Type B pancreatic cell (in vitro differentiated cells): ENCODE data around the gene GPNMB. TPM values are rescaled to one million over a fixed set of nuclear protein-coding genes. Genes with fewer than 3 reads are reported as not detected.
"Not testable (repeated sequence)": the region's sequence is repeated elsewhere in the genome, so short reads cannot be mapped to it uniquely, and the experiment has no call there.

Experiments used
- DNase-seq: peaks from one replicate; pipeline ENCODE4 v3.0.0; 2021; ENCODE audit warnings: mixed read lengths; ENCODE audit not compliant: unreplicated experiment; ENCODE audit errors: extremely low spot score
- H3K27ac Mint-ChIP-seq: 2 replicates; pipeline ENCODE4 v1.8.0; 2021; ENCODE audit warnings: mild to moderate bottlenecking, mixed read lengths
- H3K27me3 Mint-ChIP-seq: 2 replicates; pipeline ENCODE4 v1.8.0; 2021; ENCODE audit warnings: mixed read lengths
- H3K36me3 Mint-ChIP-seq: 2 replicates; pipeline ENCODE4 v1.8.0; 2021; ENCODE audit warnings: mixed read lengths
- H3K4me1 Mint-ChIP-seq: one replicate; pipeline ENCODE4 v1.8.0; 2021; ENCODE audit warnings: mixed read lengths; ENCODE audit not compliant: unreplicated experiment
- H3K4me3 Mint-ChIP-seq: 2 replicates; pipeline ENCODE4 v1.8.0; 2021; ENCODE audit warnings: mild to moderate bottlenecking, mixed read lengths
- H3K9me3 Mint-ChIP-seq: 2 replicates; pipeline ENCODE4 v1.8.0; 2021; ENCODE audit warnings: mixed read lengths
- CTCF ChIP-seq: fragments of 200-600 bp; sonication (generic); conservative IDR thresholded peaks from 2 replicates; pipeline ENCODE4 v1.5.0; 2021; ENCODE audit warnings: antibody characterized with exemption, mild to moderate bottlenecking
- long read RNA-seq: library from polyadenylated mRNA; unstranded; transcript quantifications from one replicate; pipeline ENCODE4 v2.0.0, GENCODE V29; 2020
- total RNA-seq: library from RNA; stranded (reverse); gene quantifications from 2 replicates; pipeline ENCODE4 v1.2.1, GENCODE V29; 2021; ENCODE audit warnings: low replicate concordance

Gene GPNMB
- 7.0 and 13.3 TPM in 2 replicates for total RNA-seq
- long read RNA-seq, transcript GPNMB-202 (11 exons, 2,763 nt) = minor isoform, 5 of 33 reads
- long read RNA-seq, transcript GPNMB-207 (2 exons, 808 nt) = minor isoform, 8 of 33 reads
- long read RNA-seq, transcript GPNMB-201 (11 exons, 2,862 nt) = major isoform, 14 of 33 reads
- long read RNA-seq, partial matches to known transcripts = 3 of 33 reads
- long read RNA-seq, other reads (novel, unspliced or antisense) = 1 of 33 reads

GRCh38 chr7:23246555-23246954 lies at the start of gene GPNMB:
TSS of gene GPNMB (plus strand) at chr7:23246775. CDS start at chr7:23246858, 83 bp downstream.
- H3K4me3 Mint-ChIP-seq = no peak within 1 kb of the TSS
- H3K9me3 Mint-ChIP-seq = no peaks in the 10 kb centered on the region
- no peak for TF ChIP-seq CTCF
- DNase-seq = no peak
- H3K4me1 Mint-ChIP-seq = no peaks in the 10 kb centered on the region
- H3K36me3 Mint-ChIP-seq = no peaks in the 10 kb centered on the region
- no peak within 1 kb of the TSS for H3K27ac Mint-ChIP-seq
- peaks cover 33% of the 10 kb centered on the region for H3K27me3 Mint-ChIP-seq

DNA sequence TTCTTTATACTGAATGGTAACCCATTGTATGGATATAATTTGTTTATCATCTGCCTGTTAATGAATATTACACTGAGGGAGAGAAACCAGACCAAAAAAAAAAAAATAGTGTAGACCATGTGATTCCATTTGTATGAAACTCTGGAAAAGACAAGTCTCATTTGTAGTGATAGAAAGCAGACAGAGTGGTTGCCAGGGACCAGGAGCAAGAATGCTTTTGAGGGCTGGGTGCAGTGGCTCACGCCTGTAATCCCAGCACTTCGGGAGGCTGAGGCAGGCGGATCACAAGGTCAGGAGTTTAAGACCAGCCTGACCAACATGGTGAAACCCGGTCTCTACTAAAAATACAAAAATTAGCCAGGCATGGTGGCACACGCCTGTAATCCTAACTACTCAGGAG lies 48.8 kb upstream of the GPNMB start:
- H3K4me1 Mint-ChIP-seq, DNase-seq, H3K27ac Mint-ChIP-seq, H3K27me3 Mint-ChIP-seq, H3K4me3 Mint-ChIP-seq, H3K9me3 Mint-ChIP-seq: not testable (repeated sequence)
- H3K36me3 Mint-ChIP-seq = peaks cover 17% of the 10 kb centered on the region

DNA sequence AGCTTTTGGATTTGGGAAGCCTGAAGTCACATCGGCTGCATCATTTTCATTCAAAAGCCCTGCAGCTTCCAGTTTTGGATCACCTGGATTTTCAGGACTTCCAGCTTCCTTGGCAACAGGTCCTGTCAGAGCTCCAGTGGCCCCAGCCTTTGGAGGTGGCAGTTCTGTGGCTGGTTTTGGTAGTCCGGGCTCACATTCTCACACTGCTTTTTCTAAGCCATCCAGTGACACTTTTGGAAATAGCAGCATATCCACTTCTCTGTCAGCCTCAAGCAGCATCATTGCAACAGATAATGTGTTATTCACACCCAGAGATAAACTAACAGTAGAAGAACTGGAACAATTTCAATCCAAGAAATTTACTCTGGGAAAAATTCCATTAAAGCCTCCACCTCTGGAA lies 46.2 kb upstream of the GPNMB start:
- no peak for TF ChIP-seq CTCF
- Mint-ChIP-seq H3K4me1 (no peaks in the 10 kb centered on the region), H3K4me3 (no peak overlapping the region), H3K36me3 (peaks cover 21% of the 10 kb centered on the region), H3K27ac (no peak overlapping the region), H3K9me3 (no peaks in the 10 kb centered on the region), H3K27me3 (no peaks in the 10 kb centered on the region)
- no peak for DNase-seq

- TF ChIP-seq CTCF = no peak
- peaks cover 18% of the 10 kb centered on the region for H3K36me3 Mint-ChIP-seq
- no peaks in the 10 kb centered on the region for H3K4me1 Mint-ChIP-seq
- no peak overlapping the region for H3K4me3 Mint-ChIP-seq
- peaks cover 5% of the 10 kb centered on the region for H3K27me3 Mint-ChIP-seq
- H3K9me3 Mint-ChIP-seq = no peaks in the 10 kb centered on the region
- H3K27ac Mint-ChIP-seq = no peak overlapping the region
- DNase-seq = no peak
These were observed 42.3 kb upstream of the GPNMB start for GRCh38 chr7:23204241-23204640.

- no peak overlapping the region for H3K27ac Mint-ChIP-seq
- H3K27me3 Mint-ChIP-seq = peaks cover 5% of the 10 kb centered on the region
- H3K36me3 Mint-ChIP-seq = peaks cover 13% of the 10 kb centered on the region
- no peak for TF ChIP-seq CTCF
- no peaks in the 10 kb centered on the region for H3K4me1 Mint-ChIP-seq
- DNase-seq = no peak
- H3K4me3 Mint-ChIP-seq = peak overlapping the region; percentile 74
- no peaks in the 10 kb centered on the region for H3K9me3 Mint-ChIP-seq
These were observed 41.0 kb upstream of the GPNMB start for GRCh38 chr7:23205577-23205908.

DNA sequence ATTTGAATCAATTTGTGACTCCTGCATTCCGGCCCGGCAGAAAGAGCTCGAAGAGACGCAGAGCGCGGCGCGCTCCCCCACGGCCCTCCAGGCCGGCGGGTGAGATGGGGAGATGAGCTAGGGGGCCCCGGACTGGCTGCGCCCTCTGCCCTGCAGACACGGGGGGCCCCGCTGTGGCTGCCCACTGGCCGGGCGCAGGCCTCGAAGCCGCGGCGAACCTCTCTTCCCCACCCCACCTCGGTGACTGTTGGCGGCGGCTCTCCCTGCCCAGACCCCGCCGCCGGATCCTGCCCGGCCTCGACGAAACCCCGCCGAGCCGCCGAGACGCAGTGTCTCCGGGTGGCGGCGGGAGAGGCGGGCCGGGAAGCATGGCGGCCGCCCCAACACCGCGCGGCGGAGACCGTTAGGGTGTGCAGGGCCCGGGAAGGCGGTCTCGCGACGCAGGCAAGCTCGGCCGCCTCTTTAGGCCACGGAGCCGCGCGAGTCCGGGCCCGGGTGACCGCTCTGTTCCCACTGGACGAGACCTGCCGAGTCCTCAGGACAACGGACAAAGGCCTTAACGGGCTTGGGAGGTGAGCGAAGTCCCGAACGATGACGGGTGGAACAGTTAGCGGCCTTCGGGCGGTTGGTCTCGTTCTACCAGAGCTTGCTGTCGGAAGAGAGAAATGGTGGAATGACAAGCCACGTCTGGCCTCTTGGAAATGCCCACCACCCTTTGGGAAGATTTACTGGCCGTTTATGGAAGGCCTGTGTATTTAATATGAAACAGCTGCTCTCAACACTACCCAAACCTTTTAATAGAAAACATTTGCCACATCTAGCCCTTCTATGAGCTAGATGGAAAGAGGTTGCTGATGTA lies 40.4 kb upstream of the GPNMB start:
- Mint-ChIP-seq H3K4me1 (no peaks in the 10 kb centered on the region), H3K9me3 (no peaks in the 10 kb centered on the region), H3K36me3 (peaks cover 12% of the 10 kb centered on the region), H3K27ac (peak overlapping the region; percentile 20), H3K4me3 (peak overlapping the region; percentile 74), H3K27me3 (peaks cover 5% of the 10 kb centered on the region)
- DNase-seq = no peak
- no peak for TF ChIP-seq CTCF
